ENCODE measurements around the gene MRAS. TPM values are rescaled to one million over a fixed set of nuclear protein-coding genes. Genes with fewer than 3 reads are reported as not detected.

Gene MRAS
- polyA plus RNA-seq, 3 donors, result 6.2 to 13.2 (median 8.3) TPM

DNA sequence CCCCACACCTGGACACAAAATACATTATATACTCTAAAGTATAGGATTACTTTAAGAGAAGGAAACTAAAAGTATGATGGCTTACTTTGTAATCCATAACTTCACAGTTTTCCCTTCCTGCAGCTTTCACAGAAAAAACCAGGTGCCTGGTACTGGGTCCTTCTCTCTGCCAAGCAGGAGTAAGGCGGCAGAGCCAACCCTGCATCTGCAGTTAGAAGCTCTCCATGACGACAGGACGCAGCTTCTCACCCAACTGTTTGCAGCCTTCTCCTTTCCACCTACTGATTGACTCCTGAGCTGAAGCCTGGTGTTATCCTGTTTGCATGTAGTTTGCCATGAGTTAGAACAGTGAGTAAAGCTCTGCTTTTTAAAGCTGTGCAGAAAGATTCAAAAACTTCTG, 6.7 kb downstream of the MRAS start:
- H3K4me3 Mint-ChIP-seq, result no peak overlapping the region
- no peak overlapping the region for H3K4me3 ChIP-seq (replicated peaks in 1 of 3; ENCODE audit: low read depth in 2 of 3, low read length in 3 of 3)
- no peaks in the 10 kb centered on the region for H3K36me3 ChIP-seq (replicated peaks in 1 of 2; ENCODE audit: control insufficient read depth in 1 of 2, insufficient read depth in 2 of 2, low read length in 2 of 2)
- no peaks in the 10 kb centered on the region for H3K79me2 ChIP-seq (ENCODE audit: insufficient read depth, low read length)
- WGBS (ENCODE audit: insufficient coverage), result no CpG with 5 or more reads among the region's 3 CpGs
- H3K27me3 ChIP-seq (ENCODE audit: control insufficient read depth in 2 of 2, insufficient read depth in 2 of 2, low read length in 2 of 2), result no peaks in the 10 kb centered on the region
- H3K4me2 ChIP-seq (replicated peaks; ENCODE audit: extremely low read depth, low read length, poor library complexity, severe bottlenecking), result no peak overlapping the region
- peaks cover 3 to 6% (median 5%) of the 10 kb centered on the region in 3 donors for H3K27me3 Mint-ChIP-seq (ENCODE audit: low read depth in 3 of 3)
- peaks cover 0 to 3% of the 10 kb centered on the region in 2 donors for H3K36me3 Mint-ChIP-seq
- H3K27ac ChIP-seq (ENCODE audit: low read depth in 1 of 2, low read length in 2 of 2), result no peak overlapping the region
- peaks cover 6% of the 10 kb centered on the region for H3K4me1 Mint-ChIP-seq
- H4K20me1 ChIP-seq (ENCODE audit: insufficient read depth, low read length), result no peaks in the 10 kb centered on the region
- H3K9me3 Mint-ChIP-seq, result peaks cover 0 to 2% (median 0%) of the 10 kb centered on the region in 7 donors
- intact Hi-C loops (cut with micrococcal nuclease), result no loop called here
- H3K27ac Mint-ChIP-seq, result no peak overlapping the region
- H3K4me1 ChIP-seq (ENCODE audit: control insufficient read depth in 1 of 2, insufficient read depth in 2 of 2, low read length in 2 of 2), result peaks cover 6 to 7% of the 10 kb centered on the region in 2 donors
- TF ChIP-seq, protein P1, sequence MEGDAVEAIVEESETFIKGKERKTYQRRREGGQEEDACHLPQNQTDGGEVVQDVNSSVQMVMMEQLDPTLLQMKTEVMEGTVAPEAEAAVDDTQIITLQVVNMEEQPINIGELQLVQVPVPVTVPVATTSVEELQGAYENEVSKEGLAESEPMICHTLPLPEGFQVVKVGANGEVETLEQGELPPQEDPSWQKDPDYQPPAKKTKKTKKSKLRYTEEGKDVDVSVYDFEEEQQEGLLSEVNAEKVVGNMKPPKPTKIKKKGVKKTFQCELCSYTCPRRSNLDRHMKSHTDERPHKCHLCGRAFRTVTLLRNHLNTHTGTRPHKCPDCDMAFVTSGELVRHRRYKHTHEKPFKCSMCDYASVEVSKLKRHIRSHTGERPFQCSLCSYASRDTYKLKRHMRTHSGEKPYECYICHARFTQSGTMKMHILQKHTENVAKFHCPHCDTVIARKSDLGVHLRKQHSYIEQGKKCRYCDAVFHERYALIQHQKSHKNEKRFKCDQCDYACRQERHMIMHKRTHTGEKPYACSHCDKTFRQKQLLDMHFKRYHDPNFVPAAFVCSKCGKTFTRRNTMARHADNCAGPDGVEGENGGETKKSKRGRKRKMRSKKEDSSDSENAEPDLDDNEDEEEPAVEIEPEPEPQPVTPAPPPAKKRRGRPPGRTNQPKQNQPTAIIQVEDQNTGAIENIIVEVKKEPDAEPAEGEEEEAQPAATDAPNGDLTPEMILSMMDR (IDR thresholded peaks at IDR 0.05), result no peak
- no peaks in the 10 kb centered on the region for H3K9me3 ChIP-seq (replicated peaks in 1 of 2; ENCODE audit: control insufficient read depth in 1 of 2, insufficient read depth in 1 of 2, low read length in 2 of 2)
- H3K9ac ChIP-seq (ENCODE audit: insufficient read depth, low read length, poor library complexity, severe bottlenecking), result no peak overlapping the region
- no peak for DNase-seq
- H2AFZ ChIP-seq (ENCODE audit: insufficient read depth, low read depth, low read length, poor library complexity, severe bottlenecking), result no peak overlapping the region

DNA sequence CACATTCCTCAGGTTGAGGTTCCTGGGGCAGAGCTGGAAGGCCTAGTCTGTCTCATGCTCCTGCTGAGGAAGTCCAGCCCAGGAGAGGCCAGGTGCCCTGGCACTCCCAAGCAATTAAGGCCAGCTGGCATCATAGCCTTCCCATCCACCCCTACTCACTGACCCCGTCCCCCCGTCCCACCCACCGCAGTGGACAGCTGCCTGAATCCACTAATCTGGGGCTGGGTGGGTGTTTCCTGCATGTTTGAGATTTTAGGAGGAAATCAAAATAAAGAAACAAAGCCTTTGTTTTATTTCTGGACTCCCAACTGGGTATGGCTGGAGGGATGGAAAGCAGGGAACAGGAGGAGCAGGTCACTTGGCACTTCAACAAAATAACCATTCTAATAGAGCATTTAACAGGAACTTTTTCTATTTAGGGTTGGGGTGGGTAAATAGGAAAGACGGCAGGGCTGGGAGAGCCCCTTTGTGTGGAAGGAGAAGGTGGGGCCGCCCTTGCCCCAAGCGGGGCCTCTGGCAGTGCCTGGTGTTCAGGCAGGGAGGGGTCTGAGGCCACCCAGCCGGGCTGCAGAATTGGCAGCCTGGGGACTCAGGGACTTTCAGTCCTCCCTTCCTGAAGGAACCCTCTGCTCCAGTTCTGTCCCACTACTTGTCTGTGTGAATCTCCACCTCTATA, 8.5 kb downstream of the MRAS start:
- Histone ChIP-seq H3K9me3 (replicated peaks in 1 of 2; ENCODE audit: control insufficient read depth in 1 of 2, insufficient read depth in 1 of 2, low read length in 2 of 2) (no peaks in the 10 kb centered on the region), H2AFZ (ENCODE audit: insufficient read depth, low read depth, low read length, poor library complexity, severe bottlenecking) (no peak overlapping the region), H4K20me1 (ENCODE audit: insufficient read depth, low read length) (no peaks in the 10 kb centered on the region), H3K4me2 (replicated peaks; ENCODE audit: extremely low read depth, low read length, poor library complexity, severe bottlenecking) (no peak overlapping the region), H3K4me1 (ENCODE audit: control insufficient read depth in 1 of 2, insufficient read depth in 2 of 2, low read length in 2 of 2) (no peaks in the 10 kb centered on the region), H3K79me2 (ENCODE audit: insufficient read depth, low read length) (no peaks in the 10 kb centered on the region), H3K4me3 (replicated peaks in 1 of 3; ENCODE audit: low read depth in 2 of 3, low read length in 3 of 3) (no peak overlapping the region), H3K9ac (ENCODE audit: insufficient read depth, low read length, poor library complexity, severe bottlenecking) (no peak overlapping the region), H3K36me3 (replicated peaks in 1 of 2; ENCODE audit: control insufficient read depth in 1 of 2, insufficient read depth in 2 of 2, low read length in 2 of 2) (no peaks in the 10 kb centered on the region), H3K27ac (ENCODE audit: low read depth in 1 of 2, low read length in 2 of 2) (no peak overlapping the region), H3K27me3 (ENCODE audit: control insufficient read depth in 2 of 2, insufficient read depth in 2 of 2, low read length in 2 of 2) (no peaks in the 10 kb centered on the region)
- 100% methylated on average over 1 of the region's 7 CpGs for WGBS (ENCODE audit: insufficient coverage)
- peaks cover 0 to 2% (median 0%) of the 10 kb centered on the region in 7 donors for H3K9me3 Mint-ChIP-seq
- H3K36me3 Mint-ChIP-seq, result peaks cover 0 to 3% of the 10 kb centered on the region in 2 donors
- no peak overlapping the region for H3K27ac Mint-ChIP-seq
- no peaks in the 10 kb centered on the region for H3K4me1 Mint-ChIP-seq
- TF ChIP-seq, protein P1 (IDR thresholded peaks at IDR 0.05), result no peak
- H3K27me3 Mint-ChIP-seq (ENCODE audit: low read depth in 3 of 3), result peaks cover 0 to 7% (median 2%) of the 10 kb centered on the region in 3 donors
- H3K4me3 Mint-ChIP-seq, result no peak overlapping the region
- DNase-seq, result no peak
- intact Hi-C loops (cut with micrococcal nuclease), result no loop called here

All from CD14-positive monocyte (primary cell).